CD4-positive, CD25-positive, alpha-beta regulatory T cell (primary cell): Measurements from ENCODE around the gene PPL. TPM values are rescaled to one million over a fixed set of nuclear protein-coding genes. Genes with fewer than 3 reads are reported as not detected.

Source experiments
- ATAC-seq, 2 donors: fragments of 150-1000 bp; cut with Tn5 transposase; one replicate each; pipeline ENCODE4 v1.10.0; 2021; ENCODE audit warnings: low read depth in 2 of 2, moderate number of reproducible peaks in 2 of 2, moderate library complexity in 1 of 2
- DNase-seq, 3 donors: peaks; one replicate each; pipeline versions ENCODE4 v3.0.0 to v3.0.0-alpha.2; 2012 to 2022; ENCODE audit warnings: mixed read lengths in 1 of 3
- H3K27ac ChIP-seq: one replicate; pipeline ENCODE4 v1.7.0; 2013; ENCODE audit warnings: mild to moderate bottlenecking, low read length; ENCODE audit not compliant: insufficient read depth, poor library complexity, severe bottlenecking
- H3K27me3 ChIP-seq: one replicate; pipeline ENCODE4 v1.7.0; 2013; ENCODE audit warnings: low read length; ENCODE audit not compliant: control insufficient read depth, insufficient read depth
- H3K36me3 ChIP-seq: one replicate; pipeline ENCODE4 v1.7.0; 2013; ENCODE audit warnings: mild to moderate bottlenecking, low read length, moderate library complexity; ENCODE audit not compliant: control insufficient read depth, insufficient read depth
- H3K4me1 ChIP-seq: 2 replicates; pipeline ENCODE4 v1.7.0; 2013; ENCODE audit warnings: mild to moderate bottlenecking, low read length; ENCODE audit not compliant: insufficient read depth, control insufficient read depth, poor library complexity, severe bottlenecking
- H3K4me3 ChIP-seq: one replicate; pipeline ENCODE4 v1.7.0; 2013; ENCODE audit warnings: low read depth, mild to moderate bottlenecking, low read length, moderate library complexity
- H3K9me3 ChIP-seq, 2 experiments: 1 replicate in 1 of 2; 2 replicates in 1 of 2; pipeline ENCODE4 v1.7.0; 2013; ENCODE audit warnings: low read length in 2 of 2, mild to moderate bottlenecking in 1 of 2, moderate library complexity in 1 of 2; ENCODE audit not compliant: control insufficient read depth in 2 of 2
- H3K27ac Mint-ChIP-seq, 3 donors: one replicate each; pipeline ENCODE4 v1.8.0; 2020 to 2022; ENCODE audit warnings: mild to moderate bottlenecking in 3 of 3, mixed read lengths in 3 of 3, moderate library complexity in 2 of 3
- H3K27me3 Mint-ChIP-seq: one replicate; pipeline ENCODE4 v1.8.0; 2022; ENCODE audit warnings: mild to moderate bottlenecking, mixed read lengths
- H3K36me3 Mint-ChIP-seq: one replicate; pipeline ENCODE4 v1.8.0; 2020; ENCODE audit warnings: mixed read lengths
- H3K4me1 Mint-ChIP-seq, 4 donors: one replicate each; pipeline ENCODE4 v1.8.0; 2020 to 2022; ENCODE audit warnings: mixed read lengths in 4 of 4, mild to moderate bottlenecking in 1 of 4
- H3K4me3 Mint-ChIP-seq, 4 donors: one replicate each; pipeline ENCODE4 v1.8.0; 2020 to 2022; ENCODE audit warnings: mild to moderate bottlenecking in 4 of 4, mixed read lengths in 4 of 4, moderate library complexity in 3 of 4
- H3K9me3 Mint-ChIP-seq, 7 donors: one replicate each; pipeline ENCODE4 v1.8.0; 2020 to 2022; ENCODE audit warnings: mixed read lengths in 7 of 7, mild to moderate bottlenecking in 3 of 7, moderate library complexity in 2 of 7
- polyA plus RNA-seq, 4 donors: library from polyadenylated mRNA; unstranded; fragments of 300-500 nt; fragmentation: Illumina TruSeq; gene quantifications; one replicate each; pipeline ENCODE4 v1.2.3, GENCODE V29; 2021
- total RNA-seq: library from RNA; stranded (reverse); gene quantifications from one replicate; pipeline ENCODE4 v1.2.3, GENCODE V29; 2022

The PPL gene
- total and polyA plus RNA-seq, 5 donors from 2014 or later = 0.11 to 0.19 (median 0.14) TPM; not detected in 2

GRCh38 chr16:4925791-4926190 lies 11.2 kb downstream of the PPL start:
- DNase-seq = no peak
- no peak for ATAC-seq
- Mint-ChIP-seq H3K4me3 (no peak overlapping the region), H3K36me3 (no peaks in the 10 kb centered on the region), H3K9me3 (peaks cover 0 to 20% (median 6%) of the 10 kb centered on the region in 7 donors), H3K4me1 (no peaks in the 10 kb centered on the region), H3K27ac (no peak overlapping the region), H3K27me3 (peaks cover 14% of the 10 kb centered on the region)
- H3K4me3 ChIP-seq = no peak overlapping the region
- H3K27ac ChIP-seq = no peak overlapping the region
- H3K36me3 ChIP-seq = no peaks in the 10 kb centered on the region
- no peaks in the 10 kb centered on the region for H3K27me3 ChIP-seq
- peaks cover 8 to 13% of the 10 kb centered on the region in 2 experiments for H3K9me3 ChIP-seq
- H3K4me1 ChIP-seq = no peaks in the 10 kb centered on the region

GRCh38 chr16:4925293-4925607 lies 11.7 kb downstream of the PPL start:
- no peaks in the 10 kb centered on the region for H3K4me1 ChIP-seq
- peaks cover 8 to 13% of the 10 kb centered on the region in 2 experiments for H3K9me3 ChIP-seq
- no peak overlapping the region for H3K4me3 Mint-ChIP-seq
- H3K27ac ChIP-seq = no peak overlapping the region
- no peaks in the 10 kb centered on the region for H3K4me1 Mint-ChIP-seq
- H3K9me3 Mint-ChIP-seq = peaks cover 0 to 20% (median 6%) of the 10 kb centered on the region in 7 donors
- H3K27ac Mint-ChIP-seq = no peak overlapping the region
- ATAC-seq (no peak), DNase-seq (no peak)
- no peaks in the 10 kb centered on the region for H3K27me3 ChIP-seq
- no peaks in the 10 kb centered on the region for H3K36me3 Mint-ChIP-seq
- H3K27me3 Mint-ChIP-seq = peaks cover 14% of the 10 kb centered on the region
- no peaks in the 10 kb centered on the region for H3K36me3 ChIP-seq
- H3K4me3 ChIP-seq = no peak overlapping the region

- ATAC-seq = no peak
- Mint-ChIP-seq H3K9me3 (peaks cover 0 to 20% (median 6%) of the 10 kb centered on the region in 7 donors), H3K4me1 (no peaks in the 10 kb centered on the region), H3K4me3 (no peak overlapping the region), H3K27me3 (peaks cover 14% of the 10 kb centered on the region), H3K27ac (no peak overlapping the region), H3K36me3 (no peaks in the 10 kb centered on the region)
- DNase-seq = no peak
- H3K9me3 ChIP-seq = peaks cover 8 to 13% of the 10 kb centered on the region in 2 experiments
- H3K27me3 ChIP-seq = no peaks in the 10 kb centered on the region
- H3K27ac ChIP-seq = no peak overlapping the region
- H3K4me1 ChIP-seq = no peaks in the 10 kb centered on the region
- no peaks in the 10 kb centered on the region for H3K36me3 ChIP-seq
- no peak overlapping the region for H3K4me3 ChIP-seq
These were observed 12.2 kb downstream of the PPL start for GRCh38 chr16:4924593-4925292.

- H3K36me3 ChIP-seq = no peaks in the 10 kb centered on the region
- H3K27me3 Mint-ChIP-seq = peaks cover 8% of the 10 kb centered on the region
- DNase-seq (no peak), ATAC-seq (no peak)
- H3K9me3 Mint-ChIP-seq = peaks cover 0 to 17% (median 6%) of the 10 kb centered on the region in 7 donors
- no peaks in the 10 kb centered on the region for H3K4me1 Mint-ChIP-seq
- no peaks in the 10 kb centered on the region for H3K27me3 ChIP-seq
- no peak overlapping the region for H3K27ac ChIP-seq
- no peak overlapping the region for H3K27ac Mint-ChIP-seq
- H3K4me3 ChIP-seq = no peak overlapping the region
- H3K9me3 ChIP-seq = peaks cover 8 to 13% of the 10 kb centered on the region in 2 experiments
- H3K36me3 Mint-ChIP-seq = no peaks in the 10 kb centered on the region
- H3K4me3 Mint-ChIP-seq = no peak overlapping the region
- no peaks in the 10 kb centered on the region for H3K4me1 ChIP-seq
These were observed 13.1 kb downstream of the PPL start for GRCh38 chr16:4923853-4924252.

- H3K27me3 ChIP-seq = no peaks in the 10 kb centered on the region
- H3K27ac ChIP-seq = no peak overlapping the region
- no peak for DNase-seq
- H3K9me3 ChIP-seq = peaks cover 8 to 12% of the 10 kb centered on the region in 2 experiments
- Mint-ChIP-seq H3K4me3 (no peak overlapping the region), H3K9me3 (peaks cover 0 to 17% (median 6%) of the 10 kb centered on the region in 7 donors), H3K36me3 (no peaks in the 10 kb centered on the region), H3K4me1 (no peaks in the 10 kb centered on the region), H3K27me3 (peaks cover 8% of the 10 kb centered on the region), H3K27ac (peak overlapping the region in 1 of 3 donors; percentile 29)
- H3K4me1 ChIP-seq = no peaks in the 10 kb centered on the region
- no peak for ATAC-seq
- H3K36me3 ChIP-seq = no peaks in the 10 kb centered on the region
- no peak overlapping the region for H3K4me3 ChIP-seq
These were observed 14.1 kb downstream of the PPL start for GRCh38 chr16:4922721-4923342.

GRCh38 chr16:4920826-4921225 lies 16.1 kb downstream of the PPL start:
- no peak overlapping the region for H3K4me3 Mint-ChIP-seq
- no peak for DNase-seq
- Histone ChIP-seq H3K4me3 (no peak overlapping the region), H3K36me3 (no peaks in the 10 kb centered on the region), H3K9me3 (no peaks in the 10 kb centered on the region), H3K27me3 (no peaks in the 10 kb centered on the region), H3K4me1 (no peaks in the 10 kb centered on the region), H3K27ac (no peak overlapping the region)
- peaks cover 0 to 4% (median 0%) of the 10 kb centered on the region in 7 donors for H3K9me3 Mint-ChIP-seq
- H3K27me3 Mint-ChIP-seq = peaks cover 8% of the 10 kb centered on the region
- no peaks in the 10 kb centered on the region for H3K36me3 Mint-ChIP-seq
- H3K27ac Mint-ChIP-seq = no peak overlapping the region
- H3K4me1 Mint-ChIP-seq = no peaks in the 10 kb centered on the region
- no peak for ATAC-seq

GRCh38 chr16:4918781-4919251 lies 18.1 kb downstream of the PPL start:
- no peaks in the 10 kb centered on the region for H3K9me3 Mint-ChIP-seq
- no peak overlapping the region for H3K27ac Mint-ChIP-seq
- no peaks in the 10 kb centered on the region for H3K36me3 ChIP-seq
- no peaks in the 10 kb centered on the region for H3K9me3 ChIP-seq
- no peaks in the 10 kb centered on the region for H3K27me3 ChIP-seq
- no peaks in the 10 kb centered on the region for H3K4me1 Mint-ChIP-seq
- H3K27ac ChIP-seq = no peak overlapping the region
- no peaks in the 10 kb centered on the region for H3K36me3 Mint-ChIP-seq
- no peaks in the 10 kb centered on the region for H3K27me3 Mint-ChIP-seq
- DNase-seq (no peak), ATAC-seq (no peak)
- no peaks in the 10 kb centered on the region for H3K4me1 ChIP-seq
- no peak overlapping the region for H3K4me3 ChIP-seq
- no peak overlapping the region for H3K4me3 Mint-ChIP-seq

GRCh38 chr16:4917117-4917516 lies 19.8 kb downstream of the PPL start:
- Mint-ChIP-seq H3K27me3 (no peaks in the 10 kb centered on the region), H3K9me3 (no peaks in the 10 kb centered on the region), H3K36me3 (no peaks in the 10 kb centered on the region), H3K4me1 (no peaks in the 10 kb centered on the region), H3K27ac (no peak overlapping the region), H3K4me3 (no peak overlapping the region)
- H3K9me3 ChIP-seq = no peaks in the 10 kb centered on the region
- no peak overlapping the region for H3K27ac ChIP-seq
- no peak overlapping the region for H3K4me3 ChIP-seq
- ATAC-seq = no peak
- H3K4me1 ChIP-seq = no peaks in the 10 kb centered on the region
- H3K27me3 ChIP-seq = no peaks in the 10 kb centered on the region
- DNase-seq = no peak
- no peaks in the 10 kb centered on the region for H3K36me3 ChIP-seq
